Colonic mucosa (tissue), 4 donors: ENCODE data around the gene SLIT3. TPM values are rescaled to one million over a fixed set of nuclear protein-coding genes. Genes with fewer than 3 reads are reported as not detected.
"Not testable (repeated sequence)": the region's sequence is repeated elsewhere in the genome, so short reads cannot be mapped to it uniquely, and the experiment has no call there.

ENCODE experiments used
- DNase-seq: peaks from one replicate; pipeline ENCODE4 v3.0.0-alpha.2; 2020
- H3K27ac ChIP-seq: fragments of 200-600 bp; one replicate; pipeline ENCODE4 v1.8.0; 2021
- H3K27me3 ChIP-seq: fragments of 200-600 bp; one replicate; pipeline ENCODE4 v1.8.0; 2021
- H3K36me3 ChIP-seq: fragments of 200-600 bp; one replicate; pipeline ENCODE4 v1.8.0; 2021
- H3K4me1 ChIP-seq: fragments of 200-600 bp; one replicate; pipeline ENCODE4 v1.8.0; 2021; ENCODE audit warnings: mild to moderate bottlenecking
- H3K4me3 ChIP-seq: fragments of 200-600 bp; one replicate; pipeline ENCODE4 v1.8.0; 2021
- H3K9ac ChIP-seq, 2 donors: one replicate each; pipeline ENCODE4 v1.7.0; 2013; ENCODE audit warnings: control low read depth in 2 of 2, low read depth in 2 of 2, low read length in 2 of 2
- H3K9me3 ChIP-seq: fragments of 200-600 bp; one replicate; pipeline ENCODE4 v1.8.0; 2021
- CTCF ChIP-seq: fragments of 200-600 bp; IDR thresholded peaks from one replicate; pipeline ENCODE4 v1.8.0; 2022; ENCODE audit warnings: antibody characterized with exemption, mild to moderate bottlenecking
- intact Hi-C: fragments of 100-400 bp; cut with DNase I; formaldehyde crosslinking; loops from one replicate; pipeline ENCODE4 v1.14.1; 2022
- total RNA-seq, 2 donors: library from RNA; stranded (reverse); fragmentation: NEBNext Ultra II Directional in 1 of 2; extraction: Animal tissue kit (Norgen Biotek cat#: 25700) in 1 of 2; gene quantifications; one replicate each; pipeline ENCODE4 v1.2.1, GENCODE V29; 2021
- donor health status: healthy.
- donor health status: DM: no; HTN: no; CAD: no.
- donor health status: DM: no; HTN: no; CAD: no.

SLIT3 gene
- total RNA-seq, 2 donors from 2014 or later: 3.4 to 7.6 TPM

- H3K36me3 ChIP-seq: no peaks in the 10 kb centered on the region
- H3K9ac ChIP-seq: no peak overlapping the region
- no peak for DNase-seq
- intact Hi-C loops: no loop called here
- H3K27ac ChIP-seq: no peak overlapping the region
- no peak overlapping the region for H3K4me3 ChIP-seq
- H3K27me3 ChIP-seq: no peaks in the 10 kb centered on the region
- no peaks in the 10 kb centered on the region for H3K9me3 ChIP-seq
- H3K4me1 ChIP-seq: no peaks in the 10 kb centered on the region
- no peak for TF ChIP-seq CTCF
Measured at GRCh38 chr5:169218861-169219260, 82.1 kb downstream of the SLIT3 start.

DNA sequence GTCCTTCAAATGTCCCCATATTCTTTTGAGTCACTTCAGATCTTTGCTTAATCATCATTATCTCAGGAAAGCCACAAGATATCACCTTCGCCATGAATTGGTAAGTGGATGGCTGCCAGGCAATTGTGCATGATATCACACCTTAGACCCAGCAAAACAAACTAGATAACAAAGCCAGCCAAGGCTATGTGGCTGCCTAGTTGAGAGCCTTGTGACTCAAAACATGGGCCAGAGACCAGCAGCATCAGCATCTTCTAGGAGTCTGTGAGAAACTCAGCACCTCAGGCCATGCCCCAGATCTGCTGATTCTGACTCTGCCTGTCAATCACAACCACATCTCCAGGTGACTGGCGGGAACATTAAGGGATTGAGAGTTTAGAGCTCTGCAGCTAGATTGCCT is 82.8 kb downstream of the SLIT3 start:
- Histone ChIP-seq H3K4me1 (no peaks in the 10 kb centered on the region), H3K4me3 (no peak overlapping the region), H3K36me3 (no peaks in the 10 kb centered on the region), H3K27ac (no peak overlapping the region), H3K9ac (no peak overlapping the region), H3K27me3 (no peaks in the 10 kb centered on the region), H3K9me3 (no peaks in the 10 kb centered on the region)
- intact Hi-C loops: no loop called here
- no peak for DNase-seq
- TF ChIP-seq CTCF: no peak

- no peak for TF ChIP-seq CTCF
- Histone ChIP-seq H3K4me1 (no peaks in the 10 kb centered on the region), H3K9me3 (no peaks in the 10 kb centered on the region), H3K27ac (no peak overlapping the region), H3K4me3 (no peak overlapping the region), H3K36me3 (no peaks in the 10 kb centered on the region), H3K27me3 (no peaks in the 10 kb centered on the region), H3K9ac (no peak overlapping the region)
- intact Hi-C loops: no loop called here
- no peak for DNase-seq
Measured at GRCh38 chr5:169216866-169217265, 84.1 kb downstream of the SLIT3 start.

- TF ChIP-seq CTCF: no peak
- no peaks in the 10 kb centered on the region for H3K4me1 ChIP-seq
- H3K9me3 ChIP-seq: no peaks in the 10 kb centered on the region
- no peak overlapping the region for H3K4me3 ChIP-seq
- intact Hi-C loops: no loop called here
- H3K27ac ChIP-seq: no peak overlapping the region
- no peaks in the 10 kb centered on the region for H3K36me3 ChIP-seq
- DNase-seq: no peak
- H3K27me3 ChIP-seq: no peaks in the 10 kb centered on the region
- no peak overlapping the region for H3K9ac ChIP-seq
Measured at GRCh38 chr5:169213479-169213878, 87.5 kb downstream of the SLIT3 start.

GRCh38 chr5:169211761-169212160 is 89.2 kb downstream of the SLIT3 start:
- H3K36me3 ChIP-seq, H3K27ac ChIP-seq, intact Hi-C loops, H3K9ac ChIP-seq, H3K4me3 ChIP-seq, DNase-seq, H3K9me3 ChIP-seq, H3K27me3 ChIP-seq, H3K4me1 ChIP-seq: not testable (repeated sequence)

DNA sequence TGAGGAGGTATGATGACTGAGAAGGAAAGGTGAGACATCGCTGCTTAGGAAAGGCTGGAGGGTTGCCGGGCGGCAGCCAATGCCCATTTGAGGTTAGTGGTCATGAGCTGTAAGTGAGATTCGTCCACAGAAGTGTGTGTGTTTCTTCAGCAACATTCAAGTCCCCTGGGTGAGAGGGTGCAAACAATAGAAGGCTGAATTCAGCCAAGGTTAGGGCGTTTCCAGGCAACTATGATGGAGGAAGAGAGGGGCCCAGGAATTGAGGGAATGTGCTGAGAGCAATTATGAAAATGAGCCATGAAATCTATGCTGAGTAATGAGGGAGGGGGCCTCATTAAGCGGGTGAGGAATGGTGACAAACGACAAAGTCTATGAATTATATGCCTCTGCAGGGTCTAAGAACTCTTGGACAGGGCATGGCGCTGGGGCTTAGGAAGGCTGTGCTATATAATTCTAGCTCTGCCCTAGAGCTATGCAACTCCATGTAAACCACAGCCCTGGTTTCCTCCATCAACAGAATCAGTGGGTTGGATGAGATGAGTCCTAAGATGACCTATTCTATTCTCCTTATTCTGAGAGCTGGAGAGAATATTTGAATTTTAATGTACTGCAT is 96.0 kb downstream of the SLIT3 start:
- no peaks in the 10 kb centered on the region for H3K9me3 ChIP-seq
- H3K4me3 ChIP-seq: no peak overlapping the region
- no peak for TF ChIP-seq CTCF
- no peaks in the 10 kb centered on the region for H3K27me3 ChIP-seq
- no peak overlapping the region for H3K9ac ChIP-seq
- no peak for DNase-seq
- no peak overlapping the region for H3K27ac ChIP-seq
- no peaks in the 10 kb centered on the region for H3K4me1 ChIP-seq
- intact Hi-C loops: no loop called here
- H3K36me3 ChIP-seq: no peaks in the 10 kb centered on the region
